ENCODE measurements around the gene PCDHB11. TPM values are rescaled to one million over a fixed set of nuclear protein-coding genes. Genes with fewer than 3 reads are reported as not detected.
"Not testable (repeated sequence)": the region's sequence is repeated elsewhere in the genome, so short reads cannot be mapped to it uniquely, and the experiment has no call there.

PCDHB11 gene
- total RNA-seq, 1 donor from 2014 or later, result 2.0 TPM

DNA sequence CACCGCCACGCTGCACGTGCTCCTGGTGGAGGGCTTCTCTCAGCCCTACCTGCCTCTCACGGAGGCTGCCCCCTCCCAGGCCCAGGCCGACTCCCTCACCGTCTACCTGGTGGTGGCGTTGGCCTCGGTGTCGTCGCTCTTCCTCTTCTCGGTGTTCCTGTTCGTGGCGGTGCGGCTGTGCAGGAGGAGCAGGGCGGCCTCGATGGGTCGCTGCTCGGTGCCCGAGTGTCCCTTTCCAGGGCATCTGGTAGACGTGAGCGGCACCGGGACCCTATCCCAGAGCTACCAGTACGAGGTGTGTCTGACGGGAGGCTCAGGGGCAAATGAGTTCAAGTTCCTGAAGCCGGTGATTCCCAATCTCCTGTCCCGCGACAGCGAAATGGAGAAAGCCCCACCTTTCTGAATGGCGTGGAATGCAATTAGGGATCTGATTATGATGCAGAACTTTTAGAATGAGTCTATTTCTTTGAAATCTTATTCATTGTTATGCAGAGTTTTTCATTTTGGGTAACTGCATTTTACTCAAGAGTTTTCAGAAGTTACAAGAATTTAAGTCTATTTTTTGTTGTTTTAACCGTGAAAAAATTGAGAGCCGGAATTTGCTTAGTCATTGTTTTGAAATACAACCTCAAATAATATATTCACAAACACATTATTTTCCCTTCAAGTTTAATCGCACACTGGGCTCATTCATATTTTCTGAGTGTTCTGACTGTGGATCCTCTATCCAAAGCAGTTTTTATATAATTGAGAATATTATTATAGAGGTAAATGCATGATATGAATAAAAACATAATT, 37.3 kb downstream of the PCDHB11 start:
- no peak for DNase-seq (ENCODE audit: low spot score)

DNA sequence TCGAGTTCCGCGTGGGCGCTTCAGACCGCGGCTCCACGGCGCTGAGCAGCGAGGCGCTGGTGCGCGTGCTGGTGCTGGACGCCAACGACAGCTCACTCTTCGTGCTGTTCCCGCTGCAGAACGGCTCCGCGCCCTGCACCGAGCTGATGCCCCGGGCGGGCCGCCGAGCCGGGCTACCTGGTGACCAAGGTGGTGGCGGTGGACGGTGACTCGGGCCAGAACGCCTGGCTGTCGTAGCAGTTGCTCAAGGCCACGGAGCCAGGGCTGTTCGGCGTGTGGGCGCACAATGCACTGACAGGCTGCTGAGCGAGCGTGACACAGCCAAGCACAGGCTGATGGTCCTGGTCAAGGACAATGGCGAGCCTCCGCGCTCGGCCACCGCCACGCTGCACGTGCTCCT, 42.1 kb downstream of the PCDHB11 start:
- DNase-seq (ENCODE audit: low spot score), result no peak

DNA sequence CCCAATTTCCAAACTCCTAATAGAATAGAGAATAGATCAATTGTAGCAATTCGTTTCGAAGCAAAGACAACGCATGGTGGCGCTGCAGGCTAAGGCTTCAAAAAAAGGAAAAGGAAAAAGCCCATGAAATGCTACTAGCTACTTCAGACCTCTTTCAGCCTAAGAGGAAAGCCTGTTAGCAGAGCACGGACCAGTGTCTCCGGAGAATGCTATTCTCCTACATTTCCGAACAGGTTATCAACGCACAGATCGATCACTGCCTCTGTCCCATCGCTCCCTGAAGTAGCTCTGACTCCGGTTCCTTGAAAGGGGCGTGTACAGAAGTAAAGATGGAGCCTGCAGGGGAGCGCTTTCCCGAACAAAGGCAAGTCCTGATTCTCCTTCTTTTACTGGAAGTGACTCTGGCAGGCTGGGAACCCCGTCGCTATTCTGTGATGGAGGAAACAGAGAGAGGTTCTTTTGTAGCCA, 45.9 kb downstream of the PCDHB11 start, which contains the start of gene PCDHB15:
PCDHB15 (plus strand) TSS at position 146 of the 468 bp plus-strand sequence; CDS start at position 330, 184 bp downstream.
- no peak for DNase-seq (ENCODE audit: low spot score)

DNA sequence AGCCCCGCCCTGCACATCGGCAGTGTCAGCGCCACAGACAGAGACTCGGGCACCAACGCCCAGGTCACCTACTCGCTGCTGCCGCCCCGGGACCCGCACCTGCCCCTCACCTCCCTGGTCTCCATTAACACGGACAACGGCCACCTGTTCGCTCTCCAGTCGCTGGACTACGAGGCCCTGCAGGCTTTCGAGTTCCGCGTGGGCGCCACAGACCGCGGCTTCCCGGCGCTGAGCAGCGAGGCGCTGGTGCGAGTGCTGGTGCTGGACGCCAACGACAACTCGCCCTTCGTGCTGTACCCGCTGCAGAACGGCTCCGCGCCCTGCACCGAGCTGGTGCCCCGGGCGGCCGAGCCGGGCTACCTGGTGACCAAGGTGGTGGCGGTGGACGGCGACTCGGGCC, 47.5 kb downstream of the PCDHB11 start:
- DNase-seq (ENCODE audit: low spot score), result not testable (repeated sequence)

DNA sequence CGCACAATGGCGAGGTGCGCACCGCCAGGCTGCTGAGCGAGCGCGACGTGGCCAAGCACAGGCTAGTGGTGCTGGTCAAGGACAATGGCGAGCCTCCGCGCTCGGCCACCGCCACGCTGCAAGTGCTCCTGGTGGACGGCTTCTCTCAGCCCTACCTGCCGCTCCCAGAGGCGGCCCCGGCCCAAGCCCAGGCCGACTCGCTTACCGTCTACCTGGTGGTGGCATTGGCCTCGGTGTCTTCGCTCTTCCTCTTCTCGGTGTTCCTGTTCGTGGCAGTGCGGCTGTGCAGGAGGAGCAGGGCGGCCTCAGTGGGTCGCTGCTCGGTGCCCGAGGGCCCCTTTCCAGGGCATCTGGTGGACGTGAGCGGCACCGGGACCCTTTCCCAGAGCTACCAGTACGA, 48.0 kb downstream of the PCDHB11 start:
- DNase-seq (ENCODE audit: low spot score), result not testable (repeated sequence)

DNA sequence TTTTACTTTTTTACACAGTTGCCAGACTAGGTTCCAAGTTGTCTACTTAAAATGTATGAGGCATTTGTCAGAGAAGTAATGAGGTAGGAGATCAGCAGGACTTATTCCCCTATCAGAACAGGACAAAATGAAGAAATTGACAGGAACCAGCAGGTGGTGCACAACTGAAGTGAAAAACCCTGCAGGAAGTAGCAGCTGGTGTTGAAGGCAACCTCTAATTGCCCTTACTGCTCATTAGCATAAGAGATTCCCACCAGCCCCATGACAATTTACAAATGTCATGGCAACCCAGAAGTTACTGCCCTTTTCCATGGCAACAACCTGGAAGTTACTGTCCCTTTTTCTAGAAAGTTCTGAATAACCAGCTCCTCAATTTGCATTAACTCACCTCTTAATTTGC, 51.1 kb downstream of the PCDHB11 start:
- no peak for DNase-seq (ENCODE audit: low spot score)

Other genes starting within 250 kb of the PCDHB11 start
- gene PCDHAC2, start 233.2 kb upstream of the PCDHB11 start, total RNA-seq, result 1.1 TPM
- not detected for gene PCDHB1, start 148.3 kb upstream of the PCDHB11 start, total RNA-seq
- gene PCDHB2, start 105.0 kb upstream of the PCDHB11 start, total RNA-seq, result 3.4 TPM
- gene PCDHB3, start 99.2 kb upstream of the PCDHB11 start, total RNA-seq, result 3.6 TPM
- 2.5 TPM for gene PCDHB4, start 77.8 kb upstream of the PCDHB11 start, total RNA-seq
- 1.5 TPM for gene PCDHB5, start 64.4 kb upstream of the PCDHB11 start, total RNA-seq
- 0.48 TPM for gene PCDHB6, start 49.6 kb upstream of the PCDHB11 start, total RNA-seq
- 1.6 TPM for gene PCDHB7, start 27.0 kb upstream of the PCDHB11 start, total RNA-seq
- 2.4 TPM for gene PCDHB8, start 21.8 kb upstream of the PCDHB11 start, total RNA-seq
- gene PCDHB16, start 17.2 kb upstream of the PCDHB11 start, total RNA-seq, result 1.6 TPM
- gene PCDHB9, start 12.5 kb upstream of the PCDHB11 start, total RNA-seq, result 1.0 TPM
- gene PCDHB10, start 7.3 kb upstream of the PCDHB11 start, total RNA-seq, result 1.4 TPM
- gene PCDHB12, start 9.1 kb downstream of the PCDHB11 start, total RNA-seq, result 3.3 TPM
- gene PCDHB13, start 14.3 kb downstream of the PCDHB11 start, total RNA-seq, result 2.8 TPM
- gene PCDHB14, start 23.7 kb downstream of the PCDHB11 start, total RNA-seq, result 1.9 TPM
- 3.4 TPM for gene PCDHB15, start 45.8 kb downstream of the PCDHB11 start, total RNA-seq
- 0.61 TPM for gene SLC25A2, start 104.4 kb downstream of the PCDHB11 start, total RNA-seq
- 53.9 TPM for gene TAF7, start 121.2 kb downstream of the PCDHB11 start, total RNA-seq
- gene PCDHGA1, start 130.9 kb downstream of the PCDHB11 start, total RNA-seq, result 0.48 TPM
- 3.7 TPM for gene PCDHGA2, start 139.1 kb downstream of the PCDHB11 start, total RNA-seq
- 2.2 TPM for gene PCDHGA3, start 144.2 kb downstream of the PCDHB11 start, total RNA-seq
- gene PCDHGB1, start 150.5 kb downstream of the PCDHB11 start, total RNA-seq, result 1.3 TPM
- gene PCDHGA4, start 155.4 kb downstream of the PCDHB11 start, total RNA-seq, result 4.7 TPM
- gene PCDHGB2, start 160.4 kb downstream of the PCDHB11 start, total RNA-seq, result 3.1 TPM
- gene PCDHGA5, start 164.5 kb downstream of the PCDHB11 start, total RNA-seq, result 2.7 TPM
- 2.7 TPM for gene PCDHGB3, start 170.6 kb downstream of the PCDHB11 start, total RNA-seq
- gene PCDHGA6, start 174.3 kb downstream of the PCDHB11 start, total RNA-seq, result 3.1 TPM
- 1.9 TPM for gene PCDHGA7, start 183.1 kb downstream of the PCDHB11 start, total RNA-seq
- 3.2 TPM for gene PCDHGB4, start 188.1 kb downstream of the PCDHB11 start, total RNA-seq
- 0.87 TPM for gene PCDHGA8, start 193.0 kb downstream of the PCDHB11 start, total RNA-seq
- gene PCDHGB5, start 198.3 kb downstream of the PCDHB11 start, total RNA-seq, result 5.9 TPM
- 3.9 TPM for gene PCDHGA9, start 203.2 kb downstream of the PCDHB11 start, total RNA-seq
- gene PCDHGB6, start 208.4 kb downstream of the PCDHB11 start, total RNA-seq, result 5.3 TPM
- gene PCDHGA10, start 213.4 kb downstream of the PCDHB11 start, total RNA-seq, result 4.2 TPM
- gene PCDHGB7, start 218.1 kb downstream of the PCDHB11 start, total RNA-seq, result 8.1 TPM
- 3.1 TPM for gene PCDHGA11, start 221.4 kb downstream of the PCDHB11 start, total RNA-seq
- gene PCDHGA12, start 230.9 kb downstream of the PCDHB11 start, total RNA-seq, result 4.6 TPM